ENCODE data around the gene ZC3H13. TPM values are rescaled to one million over a fixed set of nuclear protein-coding genes. Genes with fewer than 3 reads are reported as not detected.

Gene ZC3H13
- total RNA-seq, 4 donors from 2014 or later = 33.6 to 47.8 (median 36.4) TPM

- Histone ChIP-seq H3K27me3 (peaks cover 0 to 12% (median 0%) of the 10 kb centered on the region in 4 donors), H3K27ac (replicated peaks in 1 of 4) (no peak overlapping the region), H3K4me3 (no peak overlapping the region), H3K9me3 (no peaks in the 10 kb centered on the region), H3K36me3 (no peaks in the 10 kb centered on the region), H3K4me1 (no peaks in the 10 kb centered on the region)
- no peak for TF ChIP-seq CTCF (IDR thresholded peaks at IDR 0.05)
- TF ChIP-seq EP300 (IDR thresholded peaks at IDR 0.05) = no peak
- TF ChIP-seq POLR2AphosphoS5 (IDR thresholded peaks at IDR 0.05) = no peak
- TF ChIP-seq POLR2A (IDR thresholded peaks at IDR 0.05; ENCODE audit: low read depth) = no peak
- no peak for DNase-seq (ENCODE audit: extremely low spot score)
- intact Hi-C loops (cut with DNase I) = no loop called here
- 95% methylated on average over 9 of the region's 12 CpGs for WGBS
These were observed 34.4 kb upstream of the ZC3H13 start for GRCh38 chr13:46086985-46087384.

- Histone ChIP-seq H3K27ac (replicated peaks in 1 of 4) (no peak overlapping the region), H3K36me3 (no peaks in the 10 kb centered on the region), H3K27me3 (peaks cover 0 to 12% (median 0%) of the 10 kb centered on the region in 4 donors), H3K4me3 (no peak overlapping the region), H3K4me1 (no peaks in the 10 kb centered on the region), H3K9me3 (no peaks in the 10 kb centered on the region)
- TF ChIP-seq POLR2AphosphoS5 (IDR thresholded peaks at IDR 0.05) (no peak), CTCF (IDR thresholded peaks at IDR 0.05) (no peak), POLR2A (IDR thresholded peaks at IDR 0.05; ENCODE audit: low read depth) (no peak)
- no peak for DNase-seq (ENCODE audit: extremely low spot score)
- intact Hi-C loops (cut with DNase I) = no loop called here
- WGBS = 88% methylated on average over 7 of the region's 12 CpGs
These were observed 33.9 kb upstream of the ZC3H13 start for GRCh38 chr13:46086421-46086922.

DNA sequence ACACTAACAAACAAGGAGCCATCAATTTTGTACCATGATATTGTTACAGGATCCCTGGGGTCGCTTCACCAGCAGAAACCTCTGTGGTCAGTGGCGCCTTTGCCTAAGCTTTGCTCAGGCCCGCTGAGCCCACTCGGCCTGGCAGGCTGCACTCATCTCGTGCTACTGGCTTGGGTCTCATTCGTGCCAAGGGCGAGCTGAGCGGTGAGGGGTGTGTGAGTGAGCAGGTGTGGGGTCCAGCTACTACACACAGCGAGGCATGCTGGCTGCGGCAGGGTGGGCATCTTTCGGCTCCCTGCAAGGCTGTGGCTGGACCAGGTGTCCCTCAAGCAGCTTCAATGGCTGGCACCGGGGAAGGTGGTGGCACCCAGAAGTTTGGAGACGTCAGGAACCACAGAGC is 33.2 kb upstream of the ZC3H13 start:
- Histone ChIP-seq H3K27ac (replicated peaks in 1 of 4) (no peak overlapping the region), H3K4me1 (no peaks in the 10 kb centered on the region), H3K9me3 (no peaks in the 10 kb centered on the region), H3K27me3 (peaks cover 0 to 12% (median 0%) of the 10 kb centered on the region in 4 donors), H3K4me3 (no peak overlapping the region), H3K36me3 (no peaks in the 10 kb centered on the region)
- DNase-seq (ENCODE audit: extremely low spot score) = no peak
- intact Hi-C loops (cut with DNase I) = no loop called here
- no peak for TF ChIP-seq CTCF (IDR thresholded peaks at IDR 0.05)
- no peak for TF ChIP-seq POLR2AphosphoS5 (IDR thresholded peaks at IDR 0.05)
- TF ChIP-seq POLR2A (IDR thresholded peaks at IDR 0.05; ENCODE audit: low read depth) = no peak
- no peak for TF ChIP-seq EP300 (IDR thresholded peaks at IDR 0.05)
- WGBS = 99% methylated on average over 10 of the region's 13 CpGs

DNA sequence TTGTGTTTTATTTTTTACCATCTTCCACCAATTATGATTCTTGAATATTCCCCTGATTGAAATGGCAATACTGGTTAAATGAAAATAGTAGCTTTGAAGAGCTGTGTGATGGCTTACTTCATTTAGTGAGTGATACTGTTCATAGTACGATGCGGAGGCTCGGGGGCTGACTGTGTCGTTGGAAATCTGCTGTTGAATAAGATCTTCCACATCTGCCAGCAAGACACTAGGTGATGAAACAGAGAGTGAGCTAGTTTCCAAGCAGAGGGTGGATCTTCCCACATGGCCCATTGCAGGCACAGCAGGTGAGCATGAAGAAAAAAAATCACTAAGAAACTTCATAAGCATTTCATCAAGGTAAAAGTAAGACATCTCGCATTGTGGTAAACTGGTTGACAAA is 29.8 kb upstream of the ZC3H13 start:
- 94% methylated on average over 5 of the region's 5 CpGs for WGBS
- DNase-seq (ENCODE audit: extremely low spot score) = no peak
- Histone ChIP-seq H3K36me3 (no peaks in the 10 kb centered on the region), H3K4me1 (no peaks in the 10 kb centered on the region), H3K9me3 (no peaks in the 10 kb centered on the region), H3K27me3 (peaks cover 0 to 11% (median 0%) of the 10 kb centered on the region in 4 donors), H3K4me3 (no peak overlapping the region), H3K27ac (replicated peaks in 1 of 4) (no peak overlapping the region)
- no peak for TF ChIP-seq EP300 (IDR thresholded peaks at IDR 0.05)
- TF ChIP-seq POLR2A (IDR thresholded peaks at IDR 0.05; ENCODE audit: low read depth) = no peak
- TF ChIP-seq CTCF (IDR thresholded peaks at IDR 0.05) = no peak
- TF ChIP-seq POLR2AphosphoS5 (IDR thresholded peaks at IDR 0.05) = no peak
- intact Hi-C loops (cut with DNase I) = no loop called here

- intact Hi-C loops (cut with DNase I) = no loop called here
- no peaks in the 10 kb centered on the region for H3K36me3 ChIP-seq
- H3K4me1 ChIP-seq = no peaks in the 10 kb centered on the region
- H3K4me3 ChIP-seq = no peak overlapping the region
- TF ChIP-seq EP300 (IDR thresholded peaks at IDR 0.05) = no peak
- no peak for TF ChIP-seq POLR2AphosphoS5 (IDR thresholded peaks at IDR 0.05)
- no peak for TF ChIP-seq POLR2A (IDR thresholded peaks at IDR 0.05; ENCODE audit: low read depth)
- no peak for TF ChIP-seq CTCF (IDR thresholded peaks at IDR 0.05)
- no peak for DNase-seq (ENCODE audit: extremely low spot score)
- H3K27me3 ChIP-seq = no peaks in the 10 kb centered on the region
- WGBS = 79% methylated on average over 2 of the region's 2 CpGs
- no peak overlapping the region for H3K27ac ChIP-seq (replicated peaks in 1 of 4)
- no peaks in the 10 kb centered on the region for H3K9me3 ChIP-seq
These were observed 27.2 kb upstream of the ZC3H13 start for GRCh38 chr13:46079770-46080169.

Measured in esophagus muscularis mucosa (tissue), 4 donors.